NCI-H345 (cell line): ENCODE results near the gene TAX1BP3.

ENCODE experiments used
- DNase-seq: peaks from one replicate; lab custom pipeline; 2025; lab: John Stamatoyannopoulos, UW

Gene TAX1BP3

GRCh38 chr17:3626831-3627768, 41.3 kb downstream of the TAX1BP3 start:
- no peak for DNase-seq

GRCh38 chr17:3622977-3623594, 45.3 kb downstream of the TAX1BP3 start:
- DNase-seq: no peak

- no peak for DNase-seq
These were observed 47.1 kb downstream of the TAX1BP3 start for GRCh38 chr17:3621146-3621720.

- no peak for DNase-seq
These were observed 53.1 kb downstream of the TAX1BP3 start for GRCh38 chr17:3615160-3615870.

- no peak for DNase-seq
These were observed 55.3 kb downstream of the TAX1BP3 start for GRCh38 chr17:3613124-3613523.
